GM08714 (cell line): Measurements from ENCODE around the gene PRSS53.

Experiments
- H3K4me3 ChIP-seq: fragments of 200-500 bp; sonication (Bioruptor generic); 2 replicates; pipeline ENCODE4 v1.5.1; 2014; ENCODE audit warnings: mild to moderate bottlenecking, low read length, inconsistent platforms
- ZNF274 ChIP-seq: IDR thresholded peaks from 2 replicates; pipeline ENCODE4 v1.6.1; 2012; ENCODE audit warnings: mild to moderate bottlenecking, low read depth, low read length

Gene PRSS53

DNA sequence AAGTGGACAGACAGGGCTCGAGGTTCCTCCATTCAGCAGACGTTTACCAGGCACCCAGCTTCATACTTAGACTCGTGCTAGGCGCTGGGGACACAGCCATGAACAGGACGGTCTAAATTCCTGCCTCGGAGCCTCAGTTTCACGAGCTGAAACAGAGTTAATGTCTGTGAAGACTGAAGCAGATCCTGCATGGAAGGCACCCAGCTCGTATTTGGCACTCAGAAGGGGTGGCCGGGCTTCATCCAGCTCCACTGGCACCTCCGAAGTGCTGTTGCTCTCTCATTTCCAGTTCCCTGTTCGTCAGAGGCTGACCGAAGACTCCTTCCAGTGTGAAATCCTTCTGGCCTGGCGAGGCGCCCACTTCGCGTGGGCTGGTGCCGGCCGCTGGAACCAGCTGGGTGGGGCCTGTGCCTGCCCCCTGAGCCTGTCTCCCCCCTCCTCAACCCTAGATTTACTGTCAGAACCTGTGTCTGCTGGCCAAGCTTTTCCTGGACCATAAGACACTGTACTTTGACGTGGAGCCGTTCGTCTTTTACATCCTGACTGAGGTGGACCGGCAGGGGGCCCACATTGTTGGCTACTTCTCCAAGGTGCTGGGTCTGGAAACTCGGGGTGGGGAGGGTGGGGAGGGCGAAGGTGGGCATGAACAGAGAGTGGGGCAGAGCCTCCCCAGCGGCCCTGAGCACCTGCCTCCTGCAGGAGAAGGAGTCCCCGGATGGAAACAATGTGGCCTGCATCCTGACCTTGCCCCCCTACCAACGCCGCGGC is 41.0 kb upstream of the PRSS53 start:
- no peak for TF ChIP-seq ZNF274
- no peak overlapping the region for H3K4me3 ChIP-seq

DNA sequence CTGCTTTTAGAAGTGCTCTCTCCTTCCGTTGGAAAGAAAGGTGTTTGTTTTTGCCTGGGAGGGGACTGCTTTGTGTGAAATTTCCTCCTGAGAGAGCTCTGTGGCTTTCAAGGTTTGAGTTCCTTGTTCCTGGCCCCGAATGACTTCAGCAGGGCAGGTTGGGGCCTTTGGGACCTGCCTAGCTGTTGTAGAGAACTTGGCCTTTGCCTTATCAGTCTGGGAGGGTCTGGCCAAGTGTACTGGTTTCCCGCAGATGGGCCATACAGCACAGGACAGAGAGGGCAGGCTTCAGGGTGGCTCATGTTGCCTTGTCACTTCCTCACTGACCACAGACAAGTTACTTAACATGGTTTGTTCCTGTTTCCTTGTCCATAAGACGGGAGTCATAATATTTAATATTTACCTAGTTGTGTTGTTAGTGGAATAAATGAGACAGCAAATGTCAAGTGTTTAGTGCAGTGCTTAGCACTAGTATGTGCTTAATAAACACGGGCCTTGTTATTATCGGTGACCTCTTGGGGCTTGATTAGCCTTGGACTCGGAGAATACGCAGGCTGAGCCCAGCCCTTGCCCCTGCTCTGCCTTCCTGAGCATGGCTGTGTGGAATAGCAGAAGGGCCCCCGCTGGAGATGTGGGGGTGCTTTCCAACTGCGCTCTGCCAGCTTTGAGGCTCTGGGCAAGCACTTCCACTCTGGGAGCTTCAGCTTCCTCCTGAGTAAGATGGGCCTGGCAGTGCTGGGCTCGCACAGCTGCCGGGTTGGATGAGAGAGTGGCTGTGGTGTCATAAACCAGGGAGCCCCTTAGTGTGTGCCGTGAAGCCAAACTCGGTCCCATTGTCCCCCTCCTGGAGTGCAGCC is 40.2 kb upstream of the PRSS53 start:
- H3K4me3 ChIP-seq = no peak overlapping the region
- TF ChIP-seq ZNF274 = no peak

DNA sequence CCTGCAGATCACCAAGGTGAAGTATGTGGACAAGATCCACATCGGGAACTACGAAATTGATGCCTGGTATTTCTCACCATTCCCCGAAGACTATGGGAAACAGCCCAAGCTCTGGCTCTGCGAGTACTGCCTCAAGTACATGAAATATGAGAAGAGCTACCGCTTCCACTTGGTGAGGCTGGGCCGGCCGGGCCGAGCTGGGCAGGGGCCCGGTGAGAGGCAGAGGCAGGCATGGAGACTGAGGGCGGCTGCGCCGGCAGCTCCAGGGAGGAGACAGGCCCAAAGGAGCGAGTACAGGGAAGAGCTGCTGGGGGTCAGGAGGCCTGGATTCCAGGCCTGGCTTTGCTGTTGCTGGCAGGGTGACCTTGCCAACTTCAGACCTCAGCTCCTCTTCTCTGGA is 38.4 kb upstream of the PRSS53 start:
- H3K4me3 ChIP-seq = no peak overlapping the region
- no peak for TF ChIP-seq ZNF274

DNA sequence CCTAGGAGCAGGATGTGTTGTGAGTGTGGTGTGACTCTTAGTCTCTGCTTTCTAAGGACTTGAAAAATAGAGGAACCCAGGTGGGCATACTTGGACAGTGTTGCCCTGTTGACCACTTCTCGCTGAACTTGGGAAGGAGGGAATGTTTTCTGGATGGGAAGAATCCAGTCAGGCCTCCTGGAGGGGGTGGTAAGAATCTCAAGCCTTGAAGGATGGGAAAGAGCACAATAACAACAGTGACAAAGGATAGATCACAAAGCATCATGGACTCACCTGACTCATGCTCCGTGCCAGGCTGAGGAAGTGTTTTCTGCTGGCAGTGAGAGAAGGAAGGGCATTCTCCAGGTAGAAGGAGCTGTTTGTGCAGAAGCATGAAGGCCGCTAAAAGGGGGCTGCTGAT is 37.1 kb upstream of the PRSS53 start:
- no peak for TF ChIP-seq ZNF274

DNA sequence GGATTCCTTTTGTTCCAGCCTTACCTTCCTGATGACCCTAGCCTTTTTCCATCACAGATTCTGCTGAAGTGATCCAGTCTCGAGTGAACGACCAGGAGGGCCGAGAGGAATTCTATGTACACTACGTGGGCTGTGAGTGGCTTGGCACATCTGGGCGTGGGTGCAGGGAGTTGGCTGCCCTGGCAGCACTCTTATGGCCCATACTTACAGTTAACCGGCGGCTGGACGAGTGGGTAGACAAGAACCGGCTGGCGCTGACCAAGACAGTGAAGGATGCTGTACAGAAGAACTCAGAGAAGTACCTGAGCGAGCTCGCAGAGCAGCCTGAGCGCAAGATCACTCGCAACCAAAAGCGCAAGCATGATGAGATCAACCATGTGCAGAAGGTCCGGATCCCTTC is 31.4 kb upstream of the PRSS53 start:
- TF ChIP-seq ZNF274 = no peak

More for the DNA sequence above, 37.1 kb upstream of the PRSS53 start:
- no peak overlapping the region for H3K4me3 ChIP-seq

DNA sequence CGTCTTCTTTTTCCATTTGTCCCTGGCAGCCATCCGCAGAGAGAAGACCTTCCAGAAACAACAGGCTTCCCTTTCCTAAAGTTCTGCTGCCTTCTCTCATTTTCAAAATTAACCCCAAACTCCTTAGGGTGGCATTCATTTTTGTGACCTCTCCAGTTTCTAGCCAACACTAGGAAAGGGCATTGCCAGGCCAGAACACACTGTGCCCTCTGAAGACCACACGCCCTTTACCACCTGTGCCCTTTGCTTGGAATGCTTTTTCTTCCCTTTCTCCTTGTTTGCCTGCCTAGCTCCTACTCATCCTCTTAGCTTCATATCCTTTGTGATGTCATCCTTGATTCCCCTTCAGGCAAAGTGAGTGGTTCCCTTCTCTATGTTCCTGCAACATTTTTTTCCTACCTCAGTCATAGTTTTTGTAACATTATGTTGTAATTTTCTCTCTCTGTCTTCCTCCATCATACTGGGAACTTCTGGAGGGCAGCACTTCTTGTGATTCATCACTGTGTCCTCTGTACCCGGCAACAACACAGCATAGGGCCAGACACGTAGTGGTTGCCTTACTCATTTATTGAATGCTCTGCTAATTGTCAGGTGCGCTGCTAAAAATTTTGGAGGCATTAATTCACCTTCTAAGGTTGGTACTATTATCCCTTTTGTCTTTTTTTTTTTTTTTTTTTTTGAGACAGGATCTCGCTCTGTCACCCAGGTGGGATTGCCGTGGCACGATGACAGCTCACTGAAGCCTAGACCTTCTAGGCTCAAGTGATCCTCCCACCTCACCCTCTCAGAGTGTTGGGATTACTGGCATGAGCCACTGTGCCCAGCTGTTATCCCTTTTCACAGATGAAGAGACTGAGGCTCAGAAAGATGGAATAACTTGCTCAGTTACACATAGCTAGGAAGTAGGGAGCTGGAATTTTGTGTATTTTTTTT is 29.7 kb upstream of the PRSS53 start:
- TF ChIP-seq ZNF274 = no peak
- peak overlapping the region; percentile 75 for H3K4me3 ChIP-seq

More for the DNA sequence above, 31.4 kb upstream of the PRSS53 start:
- no peak overlapping the region for H3K4me3 ChIP-seq

DNA sequence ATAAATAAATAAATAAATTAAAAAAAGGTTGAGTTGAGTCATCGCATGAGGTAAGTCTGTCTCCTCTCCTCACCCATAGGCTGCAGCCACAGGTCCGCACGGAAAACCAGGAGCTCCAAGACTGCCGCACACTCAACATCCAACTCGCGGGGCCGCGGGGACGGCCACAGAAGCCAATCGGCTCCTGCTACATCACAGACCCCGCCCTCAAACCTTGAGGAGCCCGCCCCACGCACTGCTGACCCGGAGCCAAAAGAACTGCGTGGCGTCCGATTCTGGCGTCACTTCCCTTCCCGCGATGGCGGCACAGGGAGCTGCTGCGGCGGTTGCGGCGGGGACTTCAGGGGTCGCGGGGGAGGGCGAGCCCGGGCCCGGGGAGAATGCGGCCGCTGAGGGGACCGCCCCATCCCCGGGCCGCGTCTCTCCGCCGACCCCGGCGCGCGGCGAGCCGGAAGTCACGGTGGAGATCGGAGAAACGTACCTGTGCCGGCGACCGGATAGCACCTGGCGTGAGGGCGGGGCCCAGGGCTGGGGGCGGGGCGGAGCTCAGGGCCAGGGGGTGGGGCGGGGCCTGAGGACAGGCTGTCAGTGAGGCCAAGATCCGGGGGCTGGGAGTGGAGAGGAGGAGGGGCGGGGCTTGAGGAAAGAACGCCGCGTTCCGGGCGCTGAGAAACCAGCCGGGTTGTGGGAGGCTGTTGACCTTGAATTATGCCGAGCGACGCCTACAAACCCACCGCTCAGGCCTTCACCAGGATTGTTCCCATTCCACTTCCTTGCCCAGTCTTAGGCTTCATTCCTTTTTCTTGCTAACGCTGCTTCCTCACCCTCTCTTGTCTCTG is 28.9 kb upstream of the PRSS53 start, which contains the start of gene KAT8:
TSS of gene KAT8 (plus strand) at position 281 of the 839 bp plus-strand sequence. CDS start at position 299, 18 bp downstream.
- no peak for TF ChIP-seq ZNF274
- peak within 1 kb of the TSS; percentile 75 for H3K4me3 ChIP-seq

DNA sequence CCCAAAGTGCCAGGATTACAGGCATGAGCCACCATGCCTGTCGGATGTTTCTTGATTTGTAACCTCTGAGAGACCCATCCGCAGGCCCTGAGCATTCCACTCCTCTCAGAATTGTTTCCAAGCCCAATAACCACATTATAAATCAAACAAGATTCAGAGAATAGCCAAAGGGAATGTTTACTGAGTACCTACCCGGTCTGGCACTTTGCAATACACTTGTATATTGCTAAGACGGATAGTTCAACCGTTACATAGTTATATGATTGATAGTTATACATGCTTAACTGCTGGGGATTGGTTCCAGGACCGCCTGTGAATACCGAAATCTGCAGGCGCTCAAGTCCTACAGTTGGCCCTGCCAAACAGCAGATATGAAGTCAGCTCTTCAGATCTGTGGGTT is 25.7 kb upstream of the PRSS53 start:
- no peak for TF ChIP-seq ZNF274
- H3K4me3 ChIP-seq = no peak overlapping the region

DNA sequence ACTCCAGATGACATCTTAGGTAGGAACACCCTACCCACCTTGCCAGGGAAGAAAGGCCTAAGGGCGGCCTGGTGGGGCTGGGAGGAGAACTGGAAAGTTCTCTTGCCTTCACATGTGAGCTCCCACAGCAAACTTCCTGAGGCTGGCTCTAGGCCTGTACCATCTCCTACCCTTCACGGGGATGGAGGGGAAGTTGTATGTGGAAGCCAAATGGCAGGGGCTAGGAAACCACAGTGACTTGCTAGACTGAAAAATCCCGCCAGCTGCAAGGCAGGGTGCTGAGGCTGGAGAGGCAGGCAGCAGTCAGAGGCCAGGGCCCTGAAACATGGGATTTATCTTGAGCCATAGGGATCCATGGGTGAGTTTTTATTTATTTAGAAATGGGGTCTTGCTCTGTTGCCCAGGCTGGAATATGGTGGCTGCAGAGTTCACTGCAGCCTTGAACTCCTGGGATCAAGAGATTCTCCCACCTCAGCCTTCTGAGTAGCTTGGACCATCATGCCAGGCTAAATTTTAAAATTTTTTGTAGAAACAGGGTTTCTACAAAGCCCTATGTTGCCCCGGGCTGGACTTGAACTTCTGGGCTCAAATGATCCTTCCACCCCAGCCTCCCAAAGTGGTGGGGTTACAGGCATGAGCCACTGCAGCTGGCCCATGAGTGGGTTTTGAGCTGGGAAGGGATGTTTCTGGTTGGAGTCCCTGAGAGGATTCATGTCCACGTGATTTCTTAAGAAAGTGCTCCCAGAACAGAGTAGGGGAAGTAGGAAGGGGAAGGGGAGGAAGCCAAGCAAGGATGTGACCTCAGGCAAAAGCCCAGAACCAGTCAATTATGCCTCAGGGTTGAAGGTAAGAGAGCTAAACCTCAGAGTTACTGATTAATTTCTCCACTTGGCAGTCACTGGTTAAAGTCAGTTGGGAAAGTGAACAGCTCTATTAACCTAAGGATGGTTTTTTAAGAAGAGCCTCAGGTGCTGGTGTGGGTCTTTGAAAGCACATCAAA is 24.7 kb upstream of the PRSS53 start:
- no peak for TF ChIP-seq ZNF274
- no peak overlapping the region for H3K4me3 ChIP-seq

DNA sequence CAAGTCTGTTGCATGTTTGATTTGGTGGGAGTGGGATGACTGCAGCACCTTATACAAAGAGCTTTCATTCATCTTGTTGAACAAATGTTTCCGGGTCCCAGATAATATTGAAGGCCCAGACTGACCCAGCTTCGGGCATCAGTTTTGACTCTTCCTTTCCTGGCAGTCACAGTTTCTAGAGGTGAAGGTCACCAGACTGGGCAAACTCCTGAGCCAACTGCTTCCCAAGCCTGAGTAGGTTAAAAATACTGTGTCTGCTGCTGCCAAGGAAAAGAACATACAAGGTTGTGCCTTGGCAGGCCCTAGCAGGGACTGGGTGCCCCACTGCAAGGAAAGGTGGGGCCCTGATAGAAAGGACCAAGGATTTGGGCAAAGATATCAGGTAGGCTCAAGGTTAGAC is 24.0 kb upstream of the PRSS53 start:
- no peak for TF ChIP-seq ZNF274
- H3K4me3 ChIP-seq = no peak overlapping the region

DNA sequence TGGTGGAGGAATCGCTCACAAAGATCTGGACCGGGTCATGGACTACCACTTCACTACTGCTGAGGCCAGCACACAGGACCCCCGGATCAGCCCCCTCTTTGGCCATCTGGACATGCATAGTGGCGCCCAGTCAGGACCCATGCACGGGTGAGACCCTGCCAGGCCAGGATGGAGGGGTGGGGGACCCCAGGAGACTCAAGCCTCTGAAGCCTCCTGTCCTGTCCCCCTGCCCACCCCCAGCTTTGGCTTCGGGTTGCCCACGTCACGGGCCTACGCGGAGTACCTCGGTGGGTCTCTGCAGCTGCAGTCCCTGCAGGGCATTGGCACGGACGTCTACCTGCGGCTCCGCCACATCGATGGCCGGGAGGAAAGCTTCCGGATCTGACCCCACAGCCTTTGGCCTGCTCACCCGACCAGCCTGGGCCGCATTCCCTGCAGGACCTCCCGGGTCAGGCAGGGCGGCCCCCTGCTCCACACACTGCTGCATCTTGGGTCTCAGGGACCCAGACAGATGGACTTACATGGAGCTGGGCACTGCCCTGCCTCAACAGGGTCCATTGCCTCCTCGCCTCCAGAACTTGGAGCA is 23.2 kb upstream of the PRSS53 start:
- no peak for TF ChIP-seq ZNF274
- no peak overlapping the region for H3K4me3 ChIP-seq
